ENCODE data around the gene UBE2L3. TPM values are rescaled to one million over a fixed set of nuclear protein-coding genes. Genes with fewer than 3 reads are reported as not detected.

Gene UBE2L3
- total and polyA plus RNA-seq, 4 experiments from 2014 or later: 39.2 to 116 (median 71.7) TPM

- Histone ChIP-seq H3K27me3 (ENCODE audit: insufficient read depth, low read length) (no peaks in the 10 kb centered on the region), H3K9me3 (ENCODE audit: control insufficient read depth in 1 of 2, low read length in 2 of 2) (no peaks in the 10 kb centered on the region), H3K36me3 (ENCODE audit: insufficient read depth, low read length) (no peaks in the 10 kb centered on the region), H3K27ac (ENCODE audit: low read depth, low read length) (no peak overlapping the region), H3K4me3 (ENCODE audit: low read length in 2 of 2) (no peak overlapping the region), H3K4me1 (ENCODE audit: insufficient read depth, low read length) (peaks cover 19% of the 10 kb centered on the region)
- H3K27ac Mint-ChIP-seq: peak overlapping the region in 4 of 7 donors; percentile 55 to 95 (median 91)
- POLR2A ChIA-PET (ENCODE audit: partially characterized antibody): interaction anchor here (1.2 to 7.1 kb wide), 5 partner anchors 12 to 73 kb away, joined by 4 to 201 read pairs (median 22); partner anchors contain the start of genes PPIL2 and YDJC
- no peaks in the 10 kb centered on the region for H3K27me3 Mint-ChIP-seq
- intact Hi-C loops (cut with micrococcal nuclease): no loop called here
- no peaks in the 10 kb centered on the region for H3K9me3 Mint-ChIP-seq
- DNase-seq: no peak
- H3K4me1 Mint-ChIP-seq: peaks cover 12 to 30% (median 22%) of the 10 kb centered on the region in 4 donors
- peaks cover 5 to 16% of the 10 kb centered on the region in 2 donors for H3K36me3 Mint-ChIP-seq
- peak overlapping the region; percentile 33 to 89 (median 64) for H3K4me3 Mint-ChIP-seq
- CTCF ChIA-PET (ENCODE audit: partially characterized antibody): interaction anchor here (0.6 to 7.2 kb wide), 3 partner anchors 10 to 69 kb away, joined by 3 to 245 read pairs (median 4); partner anchors contain the start of genes CCDC116 and YDJC
Measured at GRCh38 chr22:21640810-21641209, 73.3 kb downstream of the UBE2L3 start.

- peaks cover 20% of the 10 kb centered on the region for H3K4me1 ChIP-seq (ENCODE audit: insufficient read depth, low read length)
- no peaks in the 10 kb centered on the region for H3K27me3 ChIP-seq (ENCODE audit: insufficient read depth, low read length)
- H3K4me3 ChIP-seq (ENCODE audit: low read length in 2 of 2): peak overlapping the region; percentile 45 to 85
- H3K9me3 Mint-ChIP-seq: no peaks in the 10 kb centered on the region
- peak in 1 of 5 donors; percentile 6 for DNase-seq
- peak overlapping the region in 5 of 7 donors; percentile 41 to 95 (median 91) for H3K27ac Mint-ChIP-seq
- H3K36me3 ChIP-seq (ENCODE audit: insufficient read depth, low read length): no peaks in the 10 kb centered on the region
- peak overlapping the region; percentile 77 to 89 (median 86) for H3K4me3 Mint-ChIP-seq
- H3K9me3 ChIP-seq (ENCODE audit: control insufficient read depth in 1 of 2, low read length in 2 of 2): no peaks in the 10 kb centered on the region
- H3K4me1 Mint-ChIP-seq: peaks cover 13 to 33% (median 23%) of the 10 kb centered on the region in 4 donors
- POLR2A ChIA-PET (ENCODE audit: partially characterized antibody): interaction anchor here (0.9 to 7.1 kb wide), 9 partner anchors 9 to 94 kb away, joined by 3 to 201 read pairs (median 7); partner anchors contain the start of genes CCDC116, PPIL2, YDJC and YPEL1
- CTCF ChIA-PET (ENCODE audit: partially characterized antibody): interaction anchor here (0.6 to 7.2 kb wide), 7 partner anchors 10 to 69 kb away, joined by 3 to 245 read pairs (median 6); partner anchors contain the start of genes CCDC116, PPIL2 and YDJC
- H3K36me3 Mint-ChIP-seq: peaks cover 7 to 20% of the 10 kb centered on the region in 2 donors
- no peaks in the 10 kb centered on the region for H3K27me3 Mint-ChIP-seq
- intact Hi-C loops (cut with micrococcal nuclease): no loop called here
- peak overlapping the region; percentile 63 for H3K27ac ChIP-seq (ENCODE audit: low read depth, low read length)
Measured at GRCh38 chr22:21641417-21641788, 73.9 kb downstream of the UBE2L3 start.

GRCh38 chr22:21641789-21642583 is 74.5 kb downstream of the UBE2L3 start, which contains the start of gene SDF2L1:
Gene SDF2L1 (plus strand): TSS chr22:21642302. CDS start chr22:21642337, 35 bp downstream.
- POLR2A ChIA-PET (ENCODE audit: partially characterized antibody): interaction anchor here (0.7 to 7.1 kb wide), 11 partner anchors 10 to 94 kb away, joined by 3 to 201 read pairs (median 7); partner anchors contain the start of genes CCDC116, PPIL2, YDJC and YPEL1
- Mint-ChIP-seq H3K4me1 (peaks cover 17 to 39% (median 29%) of the 10 kb centered on the region in 4 donors), H3K9me3 (no peaks in the 10 kb centered on the region), H3K4me3 (peak within 1 kb of the TSS; percentile 77 to 89 (median 86)), H3K27me3 (peaks cover 0 to 1% of the 10 kb centered on the region in 2 donors), H3K36me3 (peaks cover 13 to 25% of the 10 kb centered on the region in 2 donors), H3K27ac (peak within 1 kb of the TSS; percentile 41 to 95 (median 91))
- Histone ChIP-seq H3K27ac (ENCODE audit: low read depth, low read length) (peak within 1 kb of the TSS; percentile 63), H3K36me3 (ENCODE audit: insufficient read depth, low read length) (peaks cover 2% of the 10 kb centered on the region), H3K27me3 (ENCODE audit: insufficient read depth, low read length) (no peaks in the 10 kb centered on the region), H3K4me3 (ENCODE audit: low read length in 2 of 2) (peak within 1 kb of the TSS; percentile 67 to 85), H3K4me1 (ENCODE audit: insufficient read depth, low read length) (peaks cover 25% of the 10 kb centered on the region), H3K9me3 (ENCODE audit: control insufficient read depth in 1 of 2, low read length in 2 of 2) (no peaks in the 10 kb centered on the region)
- DNase-seq: peak; percentile 98 to 99 (median 98)
- intact Hi-C loops (cut with micrococcal nuclease): loop anchor here (1.0 kb wide), 4 partner anchors 10 to 24 kb away; partner anchors contain the start of gene PPIL2
- CTCF ChIA-PET (ENCODE audit: partially characterized antibody): interaction anchor here (0.7 to 7.2 kb wide), 8 partner anchors 10 to 74 kb away, joined by 3 to 245 read pairs (median 6); partner anchors contain the start of genes CCDC116, PPIL2 and YDJC

GRCh38 chr22:21642584-21643448 is 75.3 kb downstream of the UBE2L3 start:
- no peaks in the 10 kb centered on the region for H3K9me3 Mint-ChIP-seq
- Histone ChIP-seq H3K27ac (ENCODE audit: low read depth, low read length) (peak overlapping the region; percentile 63), H3K36me3 (ENCODE audit: insufficient read depth, low read length) (peaks cover 6% of the 10 kb centered on the region), H3K4me1 (ENCODE audit: insufficient read depth, low read length) (peaks cover 27% of the 10 kb centered on the region), H3K27me3 (ENCODE audit: insufficient read depth, low read length) (no peaks in the 10 kb centered on the region), H3K9me3 (ENCODE audit: control insufficient read depth in 1 of 2, low read length in 2 of 2) (no peaks in the 10 kb centered on the region), H3K4me3 (ENCODE audit: low read length in 2 of 2) (peak overlapping the region; percentile 67 to 85)
- POLR2A ChIA-PET (ENCODE audit: partially characterized antibody): interaction anchor here (0.7 to 7.1 kb wide), 11 partner anchors 10 to 294 kb away, joined by 3 to 201 read pairs (median 7); partner anchors contain the start of genes CCDC116, PPIL2, UBE2L3 and YDJC
- peak overlapping the region; percentile 41 to 95 (median 91) for H3K27ac Mint-ChIP-seq
- CTCF ChIA-PET (ENCODE audit: partially characterized antibody): interaction anchor here (0.7 to 7.2 kb wide), 12 partner anchors 10 to 75 kb away, joined by 3 to 245 read pairs (median 4); partner anchors contain the start of genes CCDC116, PPIL2 and YDJC
- H3K4me3 Mint-ChIP-seq: peak overlapping the region; percentile 77 to 89 (median 86)
- H3K4me1 Mint-ChIP-seq: peaks cover 17 to 39% (median 29%) of the 10 kb centered on the region in 4 donors
- DNase-seq: peak; percentile 49 to 70 (median 56)
- peaks cover 0 to 1% of the 10 kb centered on the region in 2 donors for H3K27me3 Mint-ChIP-seq
- intact Hi-C loops (cut with micrococcal nuclease): loop anchor here (1.0 kb wide), 4 partner anchors 9 to 23 kb away; partner anchors contain the start of gene PPIL2
- H3K36me3 Mint-ChIP-seq: peaks cover 13 to 25% of the 10 kb centered on the region in 2 donors

- no peak overlapping the region for H3K27ac ChIP-seq (ENCODE audit: low read depth, low read length)
- peaks cover 6% of the 10 kb centered on the region for H3K36me3 ChIP-seq (ENCODE audit: insufficient read depth, low read length)
- DNase-seq: peak in 1 of 5 donors; percentile 10
- Mint-ChIP-seq H3K9me3 (no peaks in the 10 kb centered on the region), H3K27me3 (peaks cover 0 to 1% of the 10 kb centered on the region in 2 donors), H3K4me3 (peak overlapping the region; percentile 72 to 89 (median 84)), H3K36me3 (peaks cover 14 to 25% of the 10 kb centered on the region in 2 donors), H3K4me1 (peaks cover 17 to 39% (median 29%) of the 10 kb centered on the region in 4 donors), H3K27ac (peak overlapping the region; percentile 41 to 95 (median 89))
- H3K27me3 ChIP-seq (ENCODE audit: insufficient read depth, low read length): no peaks in the 10 kb centered on the region
- ChIA-PET CTCF (ENCODE audit: partially characterized antibody) (interaction anchor here (1.2 to 7.2 kb wide), 9 partner anchors 9 to 76 kb away, joined by 3 to 245 read pairs (median 6); partner anchors contain the start of genes CCDC116, PPIL2 and YDJC), POLR2A (ENCODE audit: partially characterized antibody) (interaction anchor here (0.9 to 7.1 kb wide), 6 partner anchors 9 to 293 kb away, joined by 3 to 201 read pairs (median 14); partner anchors contain the start of genes PPIL2, UBE2L3 and YDJC)
- intact Hi-C loops (cut with micrococcal nuclease): no loop called here
- no peak overlapping the region for H3K4me3 ChIP-seq (ENCODE audit: low read length in 2 of 2)
- peaks cover 27% of the 10 kb centered on the region for H3K4me1 ChIP-seq (ENCODE audit: insufficient read depth, low read length)
- H3K9me3 ChIP-seq (ENCODE audit: control insufficient read depth in 1 of 2, low read length in 2 of 2): no peaks in the 10 kb centered on the region
Measured at GRCh38 chr22:21643533-21644357, 76.2 kb downstream of the UBE2L3 start.

Data from CD4-positive, alpha-beta memory T cell (primary cell).